ENCODE data around the gene SUSD1.
"Not testable (repeated sequence)": the region's sequence is repeated elsewhere in the genome, so short reads cannot be mapped to it uniquely, and the experiment has no call there.

The SUSD1 gene

DNA sequence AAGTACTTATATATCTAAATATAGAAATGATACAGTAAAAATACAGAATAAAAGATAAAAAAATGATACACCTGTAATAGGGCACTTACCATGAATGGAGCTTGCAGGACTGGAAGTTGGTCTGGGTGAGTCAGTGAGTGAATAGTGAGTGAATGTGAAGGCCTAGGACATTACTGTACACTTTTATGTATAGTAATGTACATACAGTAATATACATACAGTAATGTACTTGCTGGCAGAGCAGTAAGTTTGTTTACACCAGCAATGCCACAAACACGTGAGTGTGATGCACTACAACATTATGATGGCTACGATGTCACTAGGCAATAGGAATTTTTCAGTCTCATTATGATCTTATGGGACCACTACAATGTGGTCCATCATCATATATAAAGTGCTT is 34.2 kb downstream of the SUSD1 start:
- H3K4me3 ChIP-seq (ENCODE audit: low read depth, low read length), result no peak overlapping the region
- no peak for DNase-seq (ENCODE audit: low read depth)
- no peak for TF ChIP-seq MYC (IDR thresholded peaks at IDR 0.05; ENCODE audit: low read depth, low read length)

GRCh38 chr9:112137066-112137465 is 38.0 kb downstream of the SUSD1 start:
- H3K4me3 ChIP-seq (ENCODE audit: low read depth, low read length), result no peak overlapping the region
- TF ChIP-seq POLR2A (IDR thresholded peaks at IDR 0.05; ENCODE audit: extremely low read depth, insufficient read length), result no peak
- no peak for TF ChIP-seq MAX (IDR thresholded peaks at IDR 0.05; ENCODE audit: low read depth, low read length)
- no peak for TF ChIP-seq CTCF (IDR thresholded peaks at IDR 0.05; ENCODE audit: low read depth, low read length)
- TF ChIP-seq MYC (IDR thresholded peaks at IDR 0.05; ENCODE audit: low read depth, low read length), result no peak
- DNase-seq (ENCODE audit: low read depth), result no peak

- no peak overlapping the region for H3K4me3 ChIP-seq (ENCODE audit: low read depth, low read length)
- TF ChIP-seq MYC (IDR thresholded peaks at IDR 0.05; ENCODE audit: low read depth, low read length), result no peak
- TF ChIP-seq MAX (IDR thresholded peaks at IDR 0.05; ENCODE audit: low read depth, low read length), result no peak
- TF ChIP-seq POLR2A (IDR thresholded peaks at IDR 0.05; ENCODE audit: extremely low read depth, insufficient read length), result no peak
- TF ChIP-seq CTCF (IDR thresholded peaks at IDR 0.05; ENCODE audit: low read depth, low read length), result no peak
These were observed 39.4 kb downstream of the SUSD1 start for GRCh38 chr9:112135706-112136105.

GRCh38 chr9:112133806-112134205 is 41.3 kb downstream of the SUSD1 start:
- H3K4me3 ChIP-seq (ENCODE audit: low read depth, low read length); DNase-seq (ENCODE audit: low read depth): not testable (repeated sequence)

More at GRCh38 chr9:112135706-112136105, 39.4 kb downstream of the SUSD1 start:
- no peak for DNase-seq (ENCODE audit: low read depth)

DNA sequence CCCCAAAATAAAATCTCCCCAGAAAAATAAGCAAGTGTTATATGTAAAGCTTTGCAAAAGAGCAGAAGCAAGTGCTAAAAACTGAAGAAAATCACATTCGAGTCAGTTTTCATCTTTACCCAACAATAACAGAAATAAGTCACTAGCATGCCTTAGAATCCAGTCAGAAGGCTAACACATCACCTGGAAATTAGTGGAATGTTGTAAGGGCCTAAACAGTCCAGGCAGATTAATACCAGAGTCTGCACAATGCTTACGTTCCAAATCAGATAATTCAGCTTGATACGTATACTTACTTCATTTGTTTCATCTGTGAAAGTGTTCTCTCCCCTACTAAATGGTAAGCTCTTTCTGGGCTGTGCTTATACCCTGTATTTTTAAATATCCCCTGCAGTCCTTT is 42.7 kb downstream of the SUSD1 start:
- no peak overlapping the region for H3K4me3 ChIP-seq (ENCODE audit: low read depth, low read length)
- DNase-seq (ENCODE audit: low read depth), result no peak
- TF ChIP-seq CTCF (IDR thresholded peaks at IDR 0.05; ENCODE audit: low read depth, low read length) (no peak), MAX (IDR thresholded peaks at IDR 0.05; ENCODE audit: low read depth, low read length) (no peak), MYC (IDR thresholded peaks at IDR 0.05; ENCODE audit: low read depth, low read length) (no peak), POLR2A (IDR thresholded peaks at IDR 0.05; ENCODE audit: extremely low read depth, insufficient read length) (no peak)

- TF ChIP-seq POLR2A (IDR thresholded peaks at IDR 0.05; ENCODE audit: extremely low read depth, insufficient read length), result no peak
- TF ChIP-seq MAX (IDR thresholded peaks at IDR 0.05; ENCODE audit: low read depth, low read length), result no peak
- H3K4me3 ChIP-seq (ENCODE audit: low read depth, low read length), result no peak overlapping the region
- no peak for DNase-seq (ENCODE audit: low read depth)
These were observed 44.1 kb downstream of the SUSD1 start for GRCh38 chr9:112130997-112131396.

DNA sequence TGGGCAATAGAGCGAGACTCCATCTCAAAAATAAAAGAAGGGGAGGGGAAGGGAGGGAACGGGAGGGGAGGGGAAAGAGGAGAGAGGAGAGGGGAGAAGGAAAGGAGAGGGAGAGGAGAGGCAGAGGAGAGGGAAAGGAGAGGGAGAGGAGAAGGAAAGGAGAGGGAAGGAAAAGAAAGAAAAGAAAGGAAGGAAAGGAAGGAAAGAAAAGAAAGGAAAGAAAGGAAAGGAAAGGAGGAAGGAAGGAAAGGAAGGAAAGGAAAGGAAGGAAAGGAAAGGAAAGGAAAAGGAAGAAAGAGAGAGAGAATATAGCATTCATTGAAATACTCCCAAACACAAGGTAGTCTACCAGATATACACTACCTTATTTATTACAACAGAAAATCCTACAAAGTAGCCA is 44.8 kb downstream of the SUSD1 start:
- TF ChIP-seq CTCF (IDR thresholded peaks at IDR 0.05; ENCODE audit: low read depth, low read length), result no peak
- no peak for TF ChIP-seq MYC (IDR thresholded peaks at IDR 0.05; ENCODE audit: low read depth, low read length)
- TF ChIP-seq MAX (IDR thresholded peaks at IDR 0.05; ENCODE audit: low read depth, low read length), result no peak
- no peak for TF ChIP-seq POLR2A (IDR thresholded peaks at IDR 0.05; ENCODE audit: extremely low read depth, insufficient read length)
- no peak overlapping the region for H3K4me3 ChIP-seq (ENCODE audit: low read depth, low read length)
- no peak for DNase-seq (ENCODE audit: low read depth)
